Body of pancreas (tissue), 4 donors: ENCODE data around the gene LRSAM1. TPM values are rescaled to one million over a fixed set of nuclear protein-coding genes. Genes with fewer than 3 reads are reported as not detected.

Experiments used
- ATAC-seq: fragments of 150-250 bp; one replicate; pipeline ENCODE4 v1.9.1; 2016
- DNase-seq, 4 donors: peaks; one replicate each; pipeline ENCODE4 v3.0.0-alpha.2; 2019
- H3K27ac ChIP-seq, 4 donors: fragments of 200-600 bp; sonication (generic); 1 replicate in 3 of 4; 2 replicates in 1 of 4; pipeline versions ENCODE4 v1.5.1 to v1.6.1; 2016 to 2019; ENCODE audit warnings: mild to moderate bottlenecking in 1 of 4, mixed read lengths in 1 of 4, moderate library complexity in 1 of 4
- H3K27me3 ChIP-seq, 2 donors: fragments of 200-600 bp; sonication (generic); one replicate each; pipeline ENCODE4 v1.6.0; 2016; ENCODE audit warnings: mild to moderate bottlenecking in 1 of 2
- H3K36me3 ChIP-seq, 2 donors: fragments of 200-600 bp; sonication (generic); replicated peaks in 1 of 2; 2 replicates each; pipeline ENCODE4 v1.5.1; 2016; ENCODE audit warnings: low read depth in 2 of 2; ENCODE audit not compliant: insufficient read depth in 1 of 2
- H3K4me1 ChIP-seq: fragments of 200-600 bp; sonication (generic); one replicate; pipeline ENCODE4 v1.6.0; 2016
- H3K4me3 ChIP-seq, 2 donors: fragments of 200-600 bp; sonication (generic); 1 replicate in 1 of 2; 2 replicates in 1 of 2; pipeline ENCODE4 v1.5.1; 2016 to 2019
- H3K9me3 ChIP-seq, 3 donors: fragments of 200-600 bp; sonication (generic); 1 replicate in 2 of 3; 2 replicates in 1 of 3; pipeline ENCODE4 v1.5.1; 2016
- POLR2A ChIP-seq, 3 donors: fragments of 450-650 bp; IDR thresholded peaks; one replicate each; pipeline ENCODE4 v1.6.1; 2016; ENCODE audit warnings: antibody characterized with exemption in 3 of 3, mild to moderate bottlenecking in 2 of 3
- WGBS, 2 donors: methylation state at CpG; one replicate each; pipeline ENCODE4 v1.1.5; 2017; 5-methylcytosine and 5-hydroxymethylcytosine counted together
- intact Hi-C: fragments of 100-400 bp; cut with DNase I; formaldehyde crosslinking; loops from one replicate; pipeline ENCODE4 v1.15.1; 2023
- total RNA-seq, 2 donors: library from RNA; depleted of rRNA; stranded (reverse); fragments of >200 nt; gene quantifications; one replicate each; pipeline ENCODE4 v1.1.0, GENCODE V29; 2016
- TF ChIP-seq, protein P1 (sequence below), 7 experiments: fragments of 450-650 bp in 4 of 7; fragments of 200-600 bp in 3 of 7; sonication (generic) in 3 of 7; IDR thresholded peaks; one replicate each; pipeline ENCODE4 v1.5.1; 2016 to 2019; ENCODE audit warnings: antibody characterized with exemption in 7 of 7

LRSAM1 gene
- total RNA-seq, 2 donors from 2014 or later: 9.6 to 26.0 TPM

DNA sequence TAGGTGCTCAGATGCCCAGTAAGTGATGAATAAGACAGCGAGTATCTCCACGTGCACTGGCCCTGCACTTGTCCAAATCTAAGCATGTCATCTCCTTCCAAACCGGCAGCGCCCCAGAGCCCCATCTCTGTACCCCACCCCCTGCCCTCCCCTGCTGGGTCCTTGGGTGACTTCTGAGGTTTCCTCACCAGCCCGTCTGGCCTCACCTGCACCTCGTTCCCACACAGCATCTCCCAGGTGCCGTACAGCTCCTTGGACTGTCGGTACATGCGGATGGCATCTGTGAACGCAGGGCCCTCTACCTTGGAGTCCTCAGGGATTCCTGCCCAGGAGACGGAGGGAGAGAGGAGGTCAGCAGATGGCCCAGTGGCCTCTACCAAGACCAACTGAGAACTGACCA is 66.3 kb downstream of the LRSAM1 start:
- Histone ChIP-seq H3K9me3 (no peaks in the 10 kb centered on the region), H3K27me3 (no peaks in the 10 kb centered on the region), H3K4me1 (peaks cover 20% of the 10 kb centered on the region), H3K36me3 (peaks cover 29 to 32% of the 10 kb centered on the region in 2 donors), H3K27ac (peak overlapping the region in 1 of 4 donors; percentile 25), H3K4me3 (no peak overlapping the region)
- WGBS, 2 donors: 92% methylated on average over 9 to 11 of the region's 11 CpGs
- intact Hi-C loops: no loop called here
- no peak for DNase-seq
- ATAC-seq: no peak
- TF ChIP-seq POLR2A (IDR thresholded peaks at IDR 0.05): no peak
- TF ChIP-seq, protein P1, sequence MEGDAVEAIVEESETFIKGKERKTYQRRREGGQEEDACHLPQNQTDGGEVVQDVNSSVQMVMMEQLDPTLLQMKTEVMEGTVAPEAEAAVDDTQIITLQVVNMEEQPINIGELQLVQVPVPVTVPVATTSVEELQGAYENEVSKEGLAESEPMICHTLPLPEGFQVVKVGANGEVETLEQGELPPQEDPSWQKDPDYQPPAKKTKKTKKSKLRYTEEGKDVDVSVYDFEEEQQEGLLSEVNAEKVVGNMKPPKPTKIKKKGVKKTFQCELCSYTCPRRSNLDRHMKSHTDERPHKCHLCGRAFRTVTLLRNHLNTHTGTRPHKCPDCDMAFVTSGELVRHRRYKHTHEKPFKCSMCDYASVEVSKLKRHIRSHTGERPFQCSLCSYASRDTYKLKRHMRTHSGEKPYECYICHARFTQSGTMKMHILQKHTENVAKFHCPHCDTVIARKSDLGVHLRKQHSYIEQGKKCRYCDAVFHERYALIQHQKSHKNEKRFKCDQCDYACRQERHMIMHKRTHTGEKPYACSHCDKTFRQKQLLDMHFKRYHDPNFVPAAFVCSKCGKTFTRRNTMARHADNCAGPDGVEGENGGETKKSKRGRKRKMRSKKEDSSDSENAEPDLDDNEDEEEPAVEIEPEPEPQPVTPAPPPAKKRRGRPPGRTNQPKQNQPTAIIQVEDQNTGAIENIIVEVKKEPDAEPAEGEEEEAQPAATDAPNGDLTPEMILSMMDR (IDR thresholded peaks at IDR 0.05): no peak

DNA sequence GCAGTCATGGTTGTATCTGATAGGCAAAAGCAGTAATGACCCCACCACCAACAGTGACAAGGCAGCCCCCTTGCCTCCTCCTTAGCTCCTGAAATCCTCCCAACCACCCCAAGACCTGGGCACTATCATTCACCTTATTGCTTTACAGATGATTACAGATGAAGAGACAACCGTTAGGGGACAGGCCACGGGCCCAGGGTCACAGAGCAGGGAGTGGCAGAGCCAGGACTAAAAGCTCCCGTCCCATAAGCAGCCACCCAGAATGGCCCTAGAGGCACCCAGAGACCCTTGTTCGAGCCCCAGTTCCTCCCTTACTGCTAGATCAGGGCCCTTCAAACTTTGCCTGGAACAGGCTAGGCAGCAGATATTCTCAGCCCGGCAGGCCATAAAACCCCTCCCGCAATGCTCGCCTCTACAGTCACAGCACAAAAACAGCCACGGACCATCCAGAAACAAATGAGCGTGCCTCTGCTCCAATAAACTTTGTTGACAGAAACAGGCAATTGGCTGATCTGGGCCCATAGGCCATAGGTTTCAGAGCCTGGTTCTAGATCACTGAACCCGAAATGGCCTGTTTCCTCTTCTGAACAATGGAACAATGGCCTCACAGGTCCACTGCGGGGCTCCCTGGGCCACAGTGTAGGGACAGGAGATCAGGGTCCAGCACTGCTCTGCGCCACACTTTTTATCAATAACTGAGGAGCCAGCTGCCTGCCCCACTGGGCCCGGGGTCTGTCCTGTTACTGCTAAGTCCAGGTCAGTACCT is 67.0 kb downstream of the LRSAM1 start:
- H3K9me3 ChIP-seq: peaks cover 0 to under 1% (median 0%) of the 10 kb centered on the region in 3 donors
- no peaks in the 10 kb centered on the region for H3K27me3 ChIP-seq
- ATAC-seq: no peak
- intact Hi-C loops: no loop called here
- WGBS, 2 donors: 86 to 88% methylated on average over 13 of the region's 13 CpGs
- peak overlapping the region in 2 of 4 donors; percentile 25 to 82 for H3K27ac ChIP-seq
- H3K36me3 ChIP-seq: peaks cover 28 to 33% of the 10 kb centered on the region in 2 donors
- no peak for DNase-seq
- H3K4me1 ChIP-seq: peaks cover 23% of the 10 kb centered on the region
- TF ChIP-seq, protein P1 (IDR thresholded peaks at IDR 0.05): no peak
- TF ChIP-seq POLR2A (IDR thresholded peaks at IDR 0.05): no peak
- no peak overlapping the region for H3K4me3 ChIP-seq

DNA sequence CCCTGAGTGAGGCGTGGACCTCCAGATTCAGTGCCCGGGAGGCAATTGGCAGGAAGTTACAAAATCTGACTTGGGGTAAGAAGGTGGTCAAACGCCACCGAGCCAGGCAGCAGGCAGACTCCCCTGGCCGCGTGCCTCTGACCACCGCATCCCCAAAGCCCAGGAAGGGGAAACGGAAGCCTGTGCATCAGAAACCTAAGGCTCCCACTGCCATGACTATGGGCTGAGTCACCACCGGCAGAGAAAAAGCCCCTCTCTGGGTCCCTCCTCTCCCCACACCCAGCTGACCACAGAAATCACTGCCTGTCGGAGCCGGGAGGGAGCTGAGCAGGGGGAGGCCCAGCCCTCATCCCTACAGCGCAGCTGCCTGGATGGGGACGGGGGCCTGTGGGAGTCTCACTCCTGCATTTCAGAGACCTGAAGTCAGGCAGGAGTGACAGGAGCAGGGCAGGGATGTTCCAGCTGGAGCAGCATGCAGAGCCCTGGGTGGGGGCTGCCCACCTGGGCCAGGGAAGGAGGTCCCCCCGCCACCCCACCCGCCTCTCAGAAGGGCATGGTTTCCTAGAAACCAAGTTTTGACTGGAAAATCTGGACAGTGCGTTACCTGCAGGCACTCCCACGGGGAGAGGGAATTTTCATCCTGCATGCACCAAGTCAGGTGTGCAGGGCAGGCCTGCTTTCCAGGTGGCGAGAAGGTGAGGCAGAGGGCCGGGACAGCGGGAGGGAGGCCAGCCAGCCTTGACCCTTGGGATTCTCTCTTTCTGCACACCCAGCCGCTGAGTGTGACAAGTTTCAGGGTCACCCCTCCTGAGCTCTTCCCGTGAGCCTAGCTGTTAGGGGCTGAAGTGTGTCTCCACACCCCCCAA is 68.2 kb downstream of the LRSAM1 start:
- H3K9me3 ChIP-seq: peaks cover 0 to 6% (median 0%) of the 10 kb centered on the region in 3 donors
- H3K4me1 ChIP-seq: peaks cover 23% of the 10 kb centered on the region
- peak in 2 of 4 donors; percentile 15 to 68 for DNase-seq
- peak overlapping the region in 3 of 4 donors; percentile 17 to 87 (median 82) for H3K27ac ChIP-seq
- intact Hi-C loops: no loop called here
- WGBS, 2 donors: 76 to 89% methylated on average over 12 to 19 of the region's 22 CpGs
- ATAC-seq: peak; percentile 6
- H3K36me3 ChIP-seq: peaks cover 32 to 40% of the 10 kb centered on the region in 2 donors
- TF ChIP-seq, protein P1 (IDR thresholded peaks at IDR 0.05): no peak
- no peak for TF ChIP-seq POLR2A (IDR thresholded peaks at IDR 0.05)
- H3K27me3 ChIP-seq: no peaks in the 10 kb centered on the region
- H3K4me3 ChIP-seq: no peak overlapping the region

DNA sequence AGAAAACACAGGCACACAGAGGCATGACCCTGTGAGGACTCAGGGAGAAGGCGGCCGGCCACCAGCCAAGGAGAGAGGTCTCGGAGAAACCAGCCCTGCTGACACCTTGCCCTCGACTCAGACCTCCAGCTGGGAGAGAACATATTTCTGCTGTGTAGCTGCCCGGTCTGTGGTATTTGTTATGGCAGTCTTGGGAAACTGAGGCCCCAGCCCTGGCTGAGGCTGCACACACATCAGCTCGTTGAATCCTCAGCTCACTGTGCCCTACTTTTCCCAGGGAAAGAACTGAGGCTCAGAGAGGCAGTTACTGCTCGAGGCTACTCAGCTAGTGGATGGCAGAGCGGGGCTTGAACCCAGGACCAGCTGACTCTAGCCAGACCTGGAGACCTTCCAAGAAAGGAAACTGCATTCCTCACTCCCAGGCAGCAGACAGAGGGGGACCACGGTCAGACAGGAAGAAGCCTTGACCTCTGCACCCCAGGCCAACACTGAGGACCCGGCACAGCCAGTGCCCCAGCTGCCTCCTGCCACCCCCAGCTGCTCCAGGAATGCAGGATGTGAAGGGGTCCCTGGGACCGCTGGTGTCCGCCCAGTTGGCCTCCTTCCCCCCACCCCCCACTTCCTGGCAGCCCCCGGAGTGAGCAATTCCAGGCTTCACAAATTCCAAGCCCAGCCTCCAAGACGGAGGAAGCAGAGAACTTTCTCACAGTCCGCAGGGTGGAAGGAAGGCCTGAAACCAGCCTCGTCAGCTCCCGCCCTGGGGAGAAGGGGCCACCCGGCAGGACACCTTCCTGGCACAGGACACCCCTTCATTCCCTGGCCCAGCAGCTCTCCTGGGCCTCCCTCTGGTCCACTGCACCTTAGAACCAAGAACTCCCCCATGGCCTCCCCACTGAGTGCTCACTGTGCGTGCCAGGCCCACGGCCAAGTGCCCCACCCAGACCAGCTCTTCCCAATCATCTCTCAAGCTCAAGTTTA is 69.9 kb downstream of the LRSAM1 start:
- intact Hi-C loops: no loop called here
- H3K4me1 ChIP-seq: peaks cover 23% of the 10 kb centered on the region
- ATAC-seq: peak; percentile 34

More for the DNA sequence above, 69.9 kb downstream of the LRSAM1 start:
- Histone ChIP-seq H3K36me3 (peaks cover 30 to 34% of the 10 kb centered on the region in 2 donors), H3K4me3 (no peak overlapping the region), H3K27me3 (no peaks in the 10 kb centered on the region), H3K27ac (peak overlapping the region; percentile 72 to 87 (median 82)), H3K9me3 (peaks cover 0 to 6% (median 0%) of the 10 kb centered on the region in 3 donors)
- DNase-seq: peak in 2 of 4 donors; percentile 40 to 59
- TF ChIP-seq, protein P1 (IDR thresholded peaks at IDR 0.05): no peak
- TF ChIP-seq POLR2A (IDR thresholded peaks at IDR 0.05): peak in 1 of 3 donors; percentile 11
- 57 to 73% methylated on average over 12 to 15 of the region's 20 CpGs for WGBS, 2 donors
